Measurements from ENCODE around the gene BEST2. TPM values are rescaled to one million over a fixed set of nuclear protein-coding genes. Genes with fewer than 3 reads are reported as not detected.
A peak's percentile ranks its signal among the peaks of the same experiment; 100 is the strongest.

The BEST2 gene
- total RNA-seq, 1 donor, result not detected

DNA sequence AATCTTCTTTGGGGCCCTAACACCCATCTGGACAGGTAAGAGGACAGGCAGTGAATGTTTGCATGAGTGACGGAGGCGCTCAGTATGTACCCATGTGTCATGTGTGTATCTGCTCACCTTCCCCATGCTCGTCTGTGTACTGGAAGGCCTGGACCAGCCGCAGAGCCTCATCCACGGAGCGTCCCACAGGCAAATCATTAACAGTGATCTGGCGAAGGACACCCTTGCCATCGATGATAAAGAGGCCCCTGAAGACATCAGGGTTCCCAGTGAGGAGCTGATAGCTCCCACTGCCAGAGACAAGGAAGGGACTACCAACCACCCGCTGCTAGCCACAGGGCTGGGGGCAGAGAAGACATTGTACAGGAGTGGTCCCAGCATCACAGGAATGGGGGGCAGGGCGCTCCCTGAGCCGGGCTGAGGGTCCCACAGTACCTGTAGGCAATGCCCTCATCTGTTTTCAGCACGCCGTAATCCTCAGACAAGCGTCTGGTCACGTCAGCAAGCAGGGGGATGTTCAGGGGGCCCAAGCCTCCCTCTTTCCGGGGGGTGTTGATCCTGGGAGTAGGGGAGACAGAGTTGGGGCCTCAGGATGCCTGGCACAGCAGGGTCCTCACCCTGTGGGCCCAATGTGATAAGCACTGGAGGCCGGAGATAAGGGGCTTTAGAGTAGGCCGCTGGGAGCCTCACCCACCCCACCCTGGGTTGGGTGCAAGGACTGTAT is 48.3 kb downstream of the BEST2 start:
- no peaks in the 10 kb centered on the region for H3K27me3 ChIP-seq (ENCODE audit: insufficient read depth, low read length)
- TF ChIP-seq, protein P1, sequence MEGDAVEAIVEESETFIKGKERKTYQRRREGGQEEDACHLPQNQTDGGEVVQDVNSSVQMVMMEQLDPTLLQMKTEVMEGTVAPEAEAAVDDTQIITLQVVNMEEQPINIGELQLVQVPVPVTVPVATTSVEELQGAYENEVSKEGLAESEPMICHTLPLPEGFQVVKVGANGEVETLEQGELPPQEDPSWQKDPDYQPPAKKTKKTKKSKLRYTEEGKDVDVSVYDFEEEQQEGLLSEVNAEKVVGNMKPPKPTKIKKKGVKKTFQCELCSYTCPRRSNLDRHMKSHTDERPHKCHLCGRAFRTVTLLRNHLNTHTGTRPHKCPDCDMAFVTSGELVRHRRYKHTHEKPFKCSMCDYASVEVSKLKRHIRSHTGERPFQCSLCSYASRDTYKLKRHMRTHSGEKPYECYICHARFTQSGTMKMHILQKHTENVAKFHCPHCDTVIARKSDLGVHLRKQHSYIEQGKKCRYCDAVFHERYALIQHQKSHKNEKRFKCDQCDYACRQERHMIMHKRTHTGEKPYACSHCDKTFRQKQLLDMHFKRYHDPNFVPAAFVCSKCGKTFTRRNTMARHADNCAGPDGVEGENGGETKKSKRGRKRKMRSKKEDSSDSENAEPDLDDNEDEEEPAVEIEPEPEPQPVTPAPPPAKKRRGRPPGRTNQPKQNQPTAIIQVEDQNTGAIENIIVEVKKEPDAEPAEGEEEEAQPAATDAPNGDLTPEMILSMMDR (IDR thresholded peaks at IDR 0.05; ENCODE audit: extremely low read depth, low read depth, low read length), result no peak
- H3K36me3 ChIP-seq (ENCODE audit: insufficient read depth, low read length), result peaks cover 8% of the 10 kb centered on the region
- DNase-seq (ENCODE audit: insufficient read length, low spot score, missing footprints), result peak; percentile 32
- H3K79me2 ChIP-seq (ENCODE audit: insufficient read depth, low read length), result peaks cover 11% of the 10 kb centered on the region
- H3K4me3 ChIP-seq (ENCODE audit: insufficient read depth, low read length), result no peak overlapping the region
- peaks cover 14% of the 10 kb centered on the region for H3K4me1 ChIP-seq (ENCODE audit: insufficient read depth, low read length)
- H4K20me1 ChIP-seq (ENCODE audit: insufficient read depth, low read length), result peaks cover 3% of the 10 kb centered on the region
- no peak overlapping the region for H3K27ac ChIP-seq (ENCODE audit: low read depth, low read length)
- H3K4me2 ChIP-seq (ENCODE audit: insufficient read depth, low read length), result peak overlapping the region; percentile 95
- no peaks in the 10 kb centered on the region for H3K9me3 ChIP-seq (ENCODE audit: low read depth, low read length)
- no peak overlapping the region for H2AFZ ChIP-seq (ENCODE audit: low read length)

- Histone ChIP-seq H3K4me2 (ENCODE audit: insufficient read depth, low read length) (peak overlapping the region; percentile 95), H3K27me3 (ENCODE audit: insufficient read depth, low read length) (no peaks in the 10 kb centered on the region), H4K20me1 (ENCODE audit: insufficient read depth, low read length) (peaks cover 3% of the 10 kb centered on the region), H3K27ac (ENCODE audit: low read depth, low read length) (no peak overlapping the region), H3K4me3 (ENCODE audit: insufficient read depth, low read length) (peak overlapping the region; percentile 94), H3K79me2 (ENCODE audit: insufficient read depth, low read length) (peaks cover 11% of the 10 kb centered on the region), H3K36me3 (ENCODE audit: insufficient read depth, low read length) (peaks cover 8% of the 10 kb centered on the region), H3K9me3 (ENCODE audit: low read depth, low read length) (no peaks in the 10 kb centered on the region), H2AFZ (ENCODE audit: low read length) (no peak overlapping the region), H3K4me1 (ENCODE audit: insufficient read depth, low read length) (peaks cover 14% of the 10 kb centered on the region)
- peak; percentile 62 for DNase-seq (ENCODE audit: insufficient read length, low spot score, missing footprints)
- TF ChIP-seq, protein P1 (IDR thresholded peaks at IDR 0.05; ENCODE audit: extremely low read depth, low read depth, low read length), result no peak
These were observed 48.8 kb downstream of the BEST2 start for GRCh38 chr19:12800466-12800770.

DNA sequence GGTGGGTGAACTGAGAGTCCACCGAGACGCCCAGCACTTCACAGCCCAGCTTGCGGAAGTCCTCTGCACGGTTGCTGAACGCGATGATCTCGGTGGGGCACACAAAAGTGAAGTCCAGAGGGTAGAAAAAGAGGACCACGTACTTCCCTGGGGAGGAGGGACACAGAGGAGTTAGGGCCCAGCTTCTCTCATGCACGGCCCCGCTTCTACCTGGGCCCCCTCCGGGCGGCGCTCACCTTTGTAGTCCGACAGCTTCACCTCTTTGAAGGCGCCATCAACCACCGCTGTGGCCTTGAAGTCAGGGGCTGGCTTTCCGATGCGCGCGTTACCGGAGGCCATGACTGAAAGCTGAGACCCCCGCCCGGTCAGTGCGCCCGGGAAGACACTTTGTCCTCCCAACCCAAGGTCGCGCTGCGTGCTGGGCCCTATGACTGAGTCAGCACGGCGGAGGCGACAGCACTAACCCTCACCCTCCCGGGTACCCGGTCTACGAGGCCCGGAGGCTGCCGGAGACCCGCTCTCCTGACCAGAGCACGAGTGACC is 49.4 kb downstream of the BEST2 start:
- Histone ChIP-seq H3K27me3 (ENCODE audit: insufficient read depth, low read length) (no peaks in the 10 kb centered on the region), H3K4me3 (ENCODE audit: insufficient read depth, low read length) (peak overlapping the region; percentile 94), H3K4me1 (ENCODE audit: insufficient read depth, low read length) (peaks cover 15% of the 10 kb centered on the region), H3K4me2 (ENCODE audit: insufficient read depth, low read length) (peak overlapping the region; percentile 95), H3K27ac (ENCODE audit: low read depth, low read length) (peak overlapping the region; percentile 66), H3K9me3 (ENCODE audit: low read depth, low read length) (no peaks in the 10 kb centered on the region), H4K20me1 (ENCODE audit: insufficient read depth, low read length) (peaks cover 3% of the 10 kb centered on the region), H2AFZ (ENCODE audit: low read length) (peak overlapping the region; percentile 94), H3K36me3 (ENCODE audit: insufficient read depth, low read length) (peaks cover 8% of the 10 kb centered on the region), H3K79me2 (ENCODE audit: insufficient read depth, low read length) (peaks cover 11% of the 10 kb centered on the region)
- no peak for DNase-seq (ENCODE audit: insufficient read length, low spot score, missing footprints)
- TF ChIP-seq, protein P1 (IDR thresholded peaks at IDR 0.05; ENCODE audit: extremely low read depth, low read depth, low read length), result no peak

DNA sequence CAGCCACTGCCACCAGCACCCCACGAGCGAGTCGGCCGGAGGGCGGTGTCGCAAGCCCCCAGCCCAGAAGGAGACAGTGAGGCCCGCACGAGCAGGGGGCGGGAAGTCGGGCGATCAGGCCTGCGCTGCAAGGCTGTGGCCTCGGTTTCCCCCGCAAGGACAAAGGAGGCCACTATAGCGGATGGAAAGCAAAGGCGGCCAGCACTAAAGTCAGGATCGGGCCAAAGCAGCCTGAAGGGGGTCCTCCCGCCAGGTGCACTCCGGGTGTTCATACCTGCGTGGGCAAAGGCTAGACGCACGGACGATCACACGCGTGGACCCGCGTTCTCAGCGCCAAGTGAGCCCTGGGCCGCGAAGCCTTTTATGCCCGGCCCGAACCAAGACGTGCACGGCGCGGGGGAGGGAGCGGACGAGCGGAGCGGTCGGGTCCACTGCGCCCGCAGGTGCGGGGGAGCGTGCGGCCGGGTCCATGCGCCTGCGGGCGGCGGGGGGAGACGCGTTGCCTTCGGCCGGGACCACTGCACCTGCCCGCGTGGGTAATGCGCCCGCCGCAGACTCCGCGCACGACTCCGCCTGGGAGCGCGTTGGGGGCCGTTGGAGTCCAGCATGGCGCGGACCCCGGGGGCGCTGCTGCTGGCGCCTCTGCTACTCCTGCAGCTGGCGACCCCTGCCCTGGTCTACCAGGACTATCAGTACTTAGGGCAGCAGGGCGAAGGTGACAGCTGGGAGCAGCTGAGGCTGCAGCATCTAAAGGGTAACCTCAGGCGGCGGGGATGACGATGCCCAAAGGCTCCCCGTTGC is 50.1 kb downstream of the BEST2 start, which contains the start of the genes PRDX2 and THSD8:
Gene PRDX2, minus strand, starts transcription at position 335 of the 801 bp plus-strand sequence. CDS start 539 bp downstream, outside the sequence.
Gene THSD8, plus strand, starts transcription at position 604 of the 801 bp plus-strand sequence. Its CDS starts 3 bp downstream, at position 607.
- Histone ChIP-seq H4K20me1 (ENCODE audit: insufficient read depth, low read length) (peaks cover 3% of the 10 kb centered on the region), H3K36me3 (ENCODE audit: insufficient read depth, low read length) (peaks cover 8% of the 10 kb centered on the region), H3K4me3 (ENCODE audit: insufficient read depth, low read length) (peak within 1 kb of the TSS; percentile 94), H3K27ac (ENCODE audit: low read depth, low read length) (peak within 1 kb of the TSS; percentile 66), H3K79me2 (ENCODE audit: insufficient read depth, low read length) (peaks cover 13% of the 10 kb centered on the region), H2AFZ (ENCODE audit: low read length) (peak within 1 kb of the TSS; percentile 94), H3K9me3 (ENCODE audit: low read depth, low read length) (no peaks in the 10 kb centered on the region), H3K4me1 (ENCODE audit: insufficient read depth, low read length) (peaks cover 17% of the 10 kb centered on the region), H3K4me2 (ENCODE audit: insufficient read depth, low read length) (peak within 1 kb of the TSS; percentile 95), H3K27me3 (ENCODE audit: insufficient read depth, low read length) (no peaks in the 10 kb centered on the region)
- DNase-seq (ENCODE audit: insufficient read length, low spot score, missing footprints), result peak; percentile 96
- TF ChIP-seq, protein P1 (IDR thresholded peaks at IDR 0.05; ENCODE audit: extremely low read depth, low read depth, low read length), result no peak
